GM12878 (cell line): Measurements from ENCODE around the gene FAM3B. TPM values are rescaled to one million over a fixed set of nuclear protein-coding genes. Genes with fewer than 3 reads are reported as not detected.

Experiments
- ATAC-seq: fragments of 200-7000 bp; cut with Tn5 transposase; 3 replicates; pipeline ENCODE4 v1.9.1; 2020; ENCODE audit warnings: mild to moderate bottlenecking, moderate library complexity
- BruUV-seq: library from RNA; stranded (reverse); fragments of 400-500 nt; replicated peaks from 2 replicates; lab custom pipeline; 2021; lab: Mats Ljungman, UMichigan
- CTCF ChIA-PET: fragments of 300-600 bp; sonication (Branson Sonifier 250); formaldehyde crosslinking; extraction: SDS; loops from one replicate; lab custom pipeline; 2021; ENCODE audit warnings: inconsistent platforms; lab: Yijun Ruan, JAX
- POLR2A ChIA-PET: fragments of 350-600 bp; formaldehyde crosslinking; extraction: SDS; loops from one replicate; lab custom pipeline; 2021; ENCODE audit warnings: inconsistent platforms; lab: Charles Lee
- RAD21 ChIA-PET: fragments of 300-600 bp; sonication (Branson Sonifier 250); formaldehyde crosslinking; loops from one replicate; lab custom pipeline; 2023; ENCODE audit warnings: antibody characterized with exemption; ENCODE audit not compliant: unreplicated experiment; lab: Charles Lee
- SMC1A ChIA-PET: fragments of 300-600 bp; sonication (Branson Sonifier 250); formaldehyde crosslinking; loops from one replicate; lab custom pipeline; 2023; ENCODE audit not compliant: unreplicated experiment, uncharacterized antibody; lab: Charles Lee
- DNase-seq: peaks from one replicate; pipeline ENCODE4 v3.0.0-alpha.2; 2011; ENCODE audit warnings: low read depth, low spot score
- FAIRE-seq: peaks from 3 replicates; lab custom pipeline; 2011; peaks lifted over from hg19 to GRCh38; lab: Jason Lieb, UNC
- H2AFZ ChIP-seq: 2 replicates; pipeline ENCODE4 v1.6.0; 2011; ENCODE audit warnings: low read depth, low read length, control low read depth; ENCODE audit not compliant: control insufficient read depth
- H3K27ac ChIP-seq: 2 replicates; pipeline ENCODE4 v1.5.1; 2011; ENCODE audit warnings: control low read depth; ENCODE audit not compliant: control insufficient read depth, insufficient read depth
- H3K27me3 ChIP-seq, 2 experiments: replicated peaks in 1 of 2; 2 replicates each; pipeline versions ENCODE4 v1.6.0 to v1.6.1; 2011; ENCODE audit warnings: low read length in 1 of 2; ENCODE audit not compliant: control insufficient read depth in 2 of 2, insufficient read depth in 2 of 2
- H3K36me3 ChIP-seq, 2 experiments: 2 replicates each; pipeline ENCODE4 v1.5.1; 2011; ENCODE audit warnings: low read length in 1 of 2; ENCODE audit not compliant: control insufficient read depth in 2 of 2, insufficient read depth in 2 of 2
- H3K4me1 ChIP-seq: 2 replicates; pipeline ENCODE4 v1.6.1; 2011; ENCODE audit warnings: mild to moderate bottlenecking, low read length, moderate library complexity, mixed read lengths; ENCODE audit not compliant: control insufficient read depth, insufficient read depth
- H3K4me2 ChIP-seq: 2 replicates; pipeline ENCODE4 v1.6.0; 2011; ENCODE audit warnings: control low read depth; ENCODE audit not compliant: control insufficient read depth, insufficient read depth
- H3K4me3 ChIP-seq: fragments of 200-600 bp; sonication (generic); 2 replicates; pipeline ENCODE4 v1.5.1; 2016
- H3K79me2 ChIP-seq: 2 replicates; pipeline ENCODE4 v1.6.0; 2011; ENCODE audit warnings: low read length; ENCODE audit not compliant: control insufficient read depth, insufficient read depth
- H3K9ac ChIP-seq: 2 replicates; pipeline ENCODE4 v1.8.0; 2011; ENCODE audit warnings: low read length, control low read depth, mixed read lengths; ENCODE audit not compliant: control insufficient read depth, insufficient read depth
- H3K9me3 ChIP-seq: replicated peaks from 3 replicates; pipeline ENCODE4 v1.5.1; 2011; ENCODE audit warnings: mild to moderate bottlenecking, low read length; ENCODE audit not compliant: control insufficient read depth, insufficient read depth
- H4K20me1 ChIP-seq: 2 replicates; pipeline ENCODE4 v1.6.0; 2011; ENCODE audit not compliant: control insufficient read depth, insufficient read depth
- CHD4 ChIP-seq: fragments of 200-600 bp; sonication (generic); IDR thresholded peaks from 2 replicates; pipeline ENCODE4 v1.6.1; 2016; ENCODE audit warnings: mild to moderate bottlenecking
- CREB1 ChIP-seq: IDR thresholded peaks from 2 replicates; pipeline ENCODE4 v1.6.1; 2012; ENCODE audit warnings: low read depth, mild to moderate bottlenecking, inconsistent platforms
- CREM ChIP-seq: IDR thresholded peaks from 2 replicates; pipeline ENCODE4 v1.6.1; 2014; ENCODE audit warnings: antibody characterized with exemption, low read depth
- CTCF ChIP-seq, 3 experiments: IDR thresholded peaks in 2 of 3; conservative IDR thresholded peaks in 1 of 3; 2 replicates each; pipeline ENCODE4 v1.5.1; 2011; ENCODE audit warnings: low read depth in 3 of 3, low read length in 3 of 3, mild to moderate bottlenecking in 3 of 3, control low read depth in 2 of 3, moderate library complexity in 2 of 3, inconsistent platforms in 1 of 3, mixed read lengths in 1 of 3; ENCODE audit not compliant: control insufficient read depth in 2 of 3, insufficient read depth in 1 of 3; ENCODE audit errors: extremely low read depth in 1 of 3
- FOXK2 ChIP-seq: fragments of 450-650 bp; IDR thresholded peaks from 2 replicates; pipeline ENCODE4 v1.6.1; 2017; ENCODE audit warnings: mild to moderate bottlenecking, moderate library complexity
- NFXL1 ChIP-seq: fragments of 450-650 bp; IDR thresholded peaks from 2 replicates; pipeline ENCODE4 v1.6.1; 2017; ENCODE audit warnings: antibody characterized with exemption, mild to moderate bottlenecking, borderline replicate concordance
- NR2F1 ChIP-seq: fragments of 450-650 bp; conservative IDR thresholded peaks from 2 replicates; pipeline ENCODE4 v1.6.1; 2017; ENCODE audit warnings: mild to moderate bottlenecking
- RBBP5 ChIP-seq: fragments of 200-600 bp; sonication (generic); conservative IDR thresholded peaks from 2 replicates; pipeline ENCODE4 v1.6.1; 2016
- STAT1 ChIP-seq: fragments of 450-650 bp; conservative IDR thresholded peaks from 2 replicates; pipeline ENCODE4 v1.6.1; 2014; ENCODE audit warnings: antibody characterized with exemption, mild to moderate bottlenecking
- TARDBP ChIP-seq: IDR thresholded peaks from 2 replicates; pipeline ENCODE4 v1.6.1; 2016; ENCODE audit warnings: borderline replicate concordance
- ZNF217 ChIP-seq: fragments of 450-650 bp; IDR thresholded peaks from 2 replicates; pipeline ENCODE4 v1.6.1; 2017; ENCODE audit warnings: antibody characterized with exemption, mild to moderate bottlenecking
- WGBS: methylation state at CpG from one replicate; pipeline ENCODE4 v1.1.6; 2016; ENCODE audit warnings: low lambda C conversion rate; ENCODE audit not compliant: insufficient replicate concordance, insufficient coverage; ENCODE audit errors: missing lambda C conversion rate; 5-methylcytosine and 5-hydroxymethylcytosine counted together
- in situ Hi-C: fragments of 300-500 bp; cut with MboI; formaldehyde crosslinking; loops from 9 replicates; pipeline ENCODE4 v1.14.3; 2018; ENCODE audit warnings: mixed read lengths
- intact Hi-C: fragments of 100-400 bp; cut with micrococcal nuclease; formaldehyde crosslinking; loops from one replicate; pipeline ENCODE4 v1.14.2; 2022; ENCODE audit not compliant: unreplicated experiment
- polyA plus RNA-seq, 11 experiments: library from polyadenylated mRNA; depleted of rRNA in 4 of 11; unstranded in 6 of 11; stranded (reverse) in 5 of 11; fragments of >200 nt; fragmentation: Nextera tagmentation in 4 of 11; fragmentation: Illumina TruSeq in 1 of 11; extraction: Ambion mirVana in 4 of 11; extraction: Trizol in 1 of 11; gene quantifications; 1 replicate in 1 of 11; 2 replicates in 10 of 11; pipeline versions ENCODE4 v1.2.1 to v1.2.3, GENCODE V29; 2011 to 2016; ENCODE audit warnings: inconsistent platforms in 2 of 11, missing spikeins in 2 of 11, low read depth in 1 of 11
- total RNA-seq, 4 experiments: library from RNA; depleted of rRNA in 3 of 4; stranded (reverse); fragments of >200 nt in 3 of 4; fragmentation: Illumina TruSeq in 1 of 4; extraction: Trizol in 1 of 4; gene quantifications; 2 replicates each; pipeline versions ENCODE4 v1.2.1 to v1.2.3, GENCODE V29; 2013 to 2021

FAM3B gene
- total and polyA plus RNA-seq, 10 of the 15 experiments (the other 5 are each of a cell fraction or from before 2014, with no cell fraction given): 0.12 TPM; not detected in 9

- Histone ChIP-seq H3K36me3 (no peaks in the 10 kb centered on the region), H2AFZ (no peak overlapping the region), H3K27ac (no peak overlapping the region), H3K27me3 (peaks cover 0 to 2% of the 10 kb centered on the region in 2 experiments; a peak in 1 of 4 replicates), H3K79me2 (no peaks in the 10 kb centered on the region), H3K4me3 (no peak overlapping the region), H3K9ac (no peak overlapping the region), H3K9me3 (no peaks in the 10 kb centered on the region), H3K4me1 (no peaks in the 10 kb centered on the region), H3K4me2 (no peak overlapping the region), H4K20me1 (no peaks in the 10 kb centered on the region)
- in situ Hi-C loops: no loop called here
- BruUV-seq: no TSS peak
- intact Hi-C loops: no loop called here
- SMC1A ChIA-PET: no interaction called here
- CTCF ChIA-PET: interaction anchor here (1.2 kb wide), 1 partner anchor 32 kb away, joined by 3 read pairs; no protein-coding TSS in a partner anchor
- RAD21 ChIA-PET: no interaction called here
- WGBS: 62% methylated on average over 6 of the region's 6 CpGs
- ATAC-seq (no peak), FAIRE-seq (no peak), DNase-seq (no peak)
- TF ChIP-seq ZNF217 (no peak), CTCF (IDR thresholded peaks at IDR 0.05 in 2 of 3, conservative IDR thresholded peaks at IDR 0.05 in 1 of 3; ENCODE audit: control insufficient read depth in 2 of 3, extremely low read depth in 1 of 3, insufficient read depth in 1 of 3, low read depth in 3 of 3, low read length in 3 of 3) (no peak), RBBP5 (no peak), CREM (no peak), NR2F1 (no peak), NFXL1 (no peak), TARDBP (no peak), FOXK2 (no peak), STAT1 (no peak), CREB1 (no peak), CHD4 (no peak)
- POLR2A ChIA-PET: no interaction called here
Observed at GRCh38 chr21:41315726-41316125, 875 bp upstream of the FAM3B start.
